CD4-positive, alpha-beta T cell treated with Interleukin-6 at 100 ng/mL for 8 hours (primary cell): ENCODE data around the gene SH3PXD2A.
A peak's percentile ranks its signal among the peaks of the same experiment; 100 is the strongest.
"Not testable (repeated sequence)": the region's sequence is repeated elsewhere in the genome, so short reads cannot be mapped to it uniquely, and the experiment has no call there.

Experiments used
- DNase-seq: peaks from one replicate; pipeline ENCODE4 v3.0.0-alpha.2; 2020; ENCODE audit warnings: mixed read lengths, low spot score

Gene SH3PXD2A

DNA sequence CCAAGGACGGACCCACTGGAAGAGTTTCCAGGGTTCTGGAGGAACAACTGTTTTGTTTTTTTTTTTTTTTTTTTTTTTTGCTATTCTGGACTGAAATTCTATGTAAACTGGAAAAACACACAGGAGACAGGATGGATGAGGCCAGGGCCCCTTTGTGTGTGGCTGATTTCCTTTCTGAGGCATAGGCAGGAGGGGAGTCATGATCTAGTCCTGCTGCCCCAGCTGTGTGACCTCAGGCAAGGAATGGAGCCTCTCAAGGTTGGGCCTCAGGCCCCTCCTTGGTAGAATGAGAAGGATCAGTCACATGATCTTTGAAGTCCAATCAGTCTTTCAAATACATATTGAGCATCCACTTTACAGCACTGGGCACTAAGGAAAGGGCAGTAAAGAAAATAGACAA lies 87.6 kb downstream of the SH3PXD2A start:
- DNase-seq = no peak

- DNase-seq = no peak
Observed at GRCh38 chr10:103766751-103767505, 88.4 kb downstream of the SH3PXD2A start.

DNA sequence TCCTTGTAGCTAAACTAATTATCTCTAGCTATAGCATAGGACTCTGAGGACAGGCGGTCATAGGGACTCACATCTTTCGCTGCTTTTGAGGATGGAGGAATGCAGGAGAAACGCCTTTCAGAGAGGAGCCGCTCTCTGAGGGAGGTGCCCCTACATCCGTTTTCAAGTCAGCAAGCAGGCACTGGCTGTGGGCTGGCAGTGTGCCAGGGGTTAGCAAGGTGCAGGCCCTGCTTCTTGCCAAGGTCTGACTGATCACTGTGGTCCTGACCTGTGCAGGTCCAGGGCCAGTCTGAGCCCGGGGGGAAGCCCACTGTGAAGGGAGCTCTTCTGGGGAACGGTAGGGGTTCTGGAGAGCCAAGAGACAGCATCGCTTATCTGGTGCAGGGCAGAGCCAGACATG lies 89.4 kb downstream of the SH3PXD2A start:
- DNase-seq = peak; percentile 88

DNA sequence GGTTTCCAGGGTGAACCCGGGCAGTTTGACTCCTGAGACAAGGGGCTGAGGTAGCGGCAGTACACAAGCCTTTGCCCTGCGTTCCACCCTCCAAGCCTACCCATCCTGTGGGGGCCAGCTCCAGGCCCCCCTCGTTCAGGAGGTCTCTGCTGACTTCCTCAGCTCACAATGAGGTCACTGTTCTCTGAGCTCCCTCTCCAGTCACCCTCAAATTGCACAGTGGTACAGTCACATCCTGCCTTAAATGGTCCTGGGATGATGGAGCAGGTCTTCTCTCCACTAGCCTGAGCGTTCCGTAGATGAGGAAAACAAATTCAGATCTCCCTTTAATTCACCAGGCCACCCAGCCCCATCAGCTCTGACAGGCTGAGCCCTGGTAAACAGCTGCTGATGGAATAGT lies 90.2 kb downstream of the SH3PXD2A start:
- no peak for DNase-seq

DNA sequence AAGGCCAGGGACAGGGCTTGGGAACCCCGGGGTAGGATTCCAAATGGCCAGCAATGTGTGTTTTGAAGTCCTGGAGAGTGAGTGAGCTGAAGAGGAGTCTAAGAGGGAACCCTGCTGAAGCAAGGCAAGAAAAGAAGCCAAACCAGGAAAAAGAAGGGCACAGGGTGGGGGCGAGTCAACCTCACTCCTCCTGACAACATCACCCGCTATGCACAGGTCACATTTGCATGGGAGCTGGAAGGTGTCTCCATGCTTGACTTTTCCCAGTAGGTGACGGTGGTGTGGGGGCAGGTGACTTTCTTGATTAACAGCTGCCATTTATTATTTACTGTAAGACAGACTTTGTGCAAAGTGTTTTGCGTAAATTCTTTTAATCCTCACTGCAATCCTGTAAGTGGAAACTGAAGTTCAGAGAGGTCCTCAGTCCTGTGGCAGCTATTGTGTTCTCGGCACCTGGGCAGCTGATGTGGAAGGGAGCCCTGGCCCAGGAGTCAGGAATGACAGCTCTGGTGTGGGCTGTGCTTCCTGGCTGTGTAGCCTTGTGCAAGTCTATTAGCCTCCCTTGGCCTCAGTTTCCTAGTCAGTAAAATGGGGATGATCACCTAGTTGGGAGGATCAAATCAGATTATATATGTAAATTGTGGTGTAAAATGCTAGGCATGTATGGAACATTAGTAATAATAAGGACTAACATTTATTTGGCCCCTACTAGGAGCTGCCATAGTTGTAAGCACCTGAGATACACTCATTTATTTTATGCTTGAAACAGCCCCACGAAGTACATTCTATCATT lies 90.9 kb downstream of the SH3PXD2A start:
- no peak for DNase-seq

- peak; percentile 41 for DNase-seq
Observed at GRCh38 chr10:103763374-103764202, 91.8 kb downstream of the SH3PXD2A start.

DNA sequence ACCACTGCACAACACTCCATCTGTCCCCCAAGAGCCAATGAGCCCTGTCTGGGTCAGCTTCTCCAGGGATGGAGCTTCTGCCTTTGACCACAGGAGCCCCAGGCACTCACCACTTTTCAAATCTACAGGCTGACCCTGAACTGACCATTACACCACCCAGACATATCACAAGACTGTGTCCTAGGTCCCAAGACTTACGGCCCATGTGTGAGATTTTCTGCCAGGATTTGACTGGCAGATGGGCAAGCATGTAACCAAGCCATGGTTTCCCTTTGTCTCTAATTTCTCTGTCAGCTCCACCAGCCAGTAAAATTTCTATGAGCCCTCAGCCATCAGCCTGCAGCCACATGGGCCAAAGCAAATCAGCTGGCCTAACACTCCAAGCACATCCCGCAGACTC lies 92.5 kb downstream of the SH3PXD2A start:
- DNase-seq = no peak

GRCh38 chr10:103762162-103762561 lies 93.2 kb downstream of the SH3PXD2A start:
- no peak for DNase-seq

GRCh38 chr10:103761075-103761920 lies 94.1 kb downstream of the SH3PXD2A start:
- DNase-seq = no peak

GRCh38 chr10:103760233-103760632 lies 95.1 kb downstream of the SH3PXD2A start:
- DNase-seq = not testable (repeated sequence)

DNA sequence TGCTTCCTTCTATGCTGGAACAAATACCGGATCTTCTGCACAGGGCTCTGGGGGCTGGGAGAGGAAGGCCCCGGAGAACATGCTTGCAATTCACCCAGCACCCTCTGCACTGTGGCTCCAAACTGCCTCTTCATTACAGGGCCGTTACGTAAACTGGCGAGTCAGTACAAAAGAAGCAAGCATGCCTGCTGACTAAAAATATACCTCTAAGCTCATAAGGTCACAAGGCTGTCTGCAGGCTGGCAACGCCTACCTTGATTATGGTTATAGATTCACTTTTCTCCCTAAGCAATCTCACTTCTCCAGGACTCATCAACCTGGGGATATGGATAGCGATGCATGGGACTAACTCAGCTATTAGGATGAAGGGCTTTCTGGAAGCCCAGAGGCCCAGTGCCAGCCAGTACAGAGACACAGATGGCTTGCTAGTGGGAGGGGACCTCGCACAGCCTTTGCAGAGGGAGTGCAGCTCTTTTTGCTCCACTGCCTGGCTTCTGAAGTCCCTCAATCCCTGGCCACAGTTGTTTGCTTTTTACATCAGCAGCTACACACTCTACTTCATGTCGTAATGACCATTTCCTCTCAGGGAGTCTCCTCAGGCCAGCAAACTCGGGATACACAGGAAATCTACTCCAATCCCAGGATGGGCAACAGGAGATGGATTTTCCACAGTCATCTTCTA lies 96.1 kb downstream of the SH3PXD2A start:
- peak; percentile 14 for DNase-seq

DNA sequence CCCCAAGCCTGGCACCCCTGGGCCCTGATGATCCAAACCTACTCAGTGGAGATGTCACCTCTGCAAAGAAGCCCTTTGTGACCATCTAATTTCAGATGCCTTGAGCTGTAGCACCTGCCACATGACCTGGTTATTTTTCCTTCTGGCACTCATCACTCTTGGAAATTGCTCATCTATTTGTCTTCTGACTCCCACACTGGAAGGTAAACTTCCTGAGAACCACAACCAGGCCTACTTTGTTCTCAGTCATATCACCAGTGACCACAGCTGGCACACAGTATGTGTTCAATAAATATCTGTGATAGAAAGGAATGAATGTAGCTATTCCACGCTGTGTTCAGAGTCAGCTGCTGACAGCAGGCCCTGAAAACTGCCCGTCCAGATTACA lies 97.1 kb downstream of the SH3PXD2A start:
- DNase-seq = no peak

DNA sequence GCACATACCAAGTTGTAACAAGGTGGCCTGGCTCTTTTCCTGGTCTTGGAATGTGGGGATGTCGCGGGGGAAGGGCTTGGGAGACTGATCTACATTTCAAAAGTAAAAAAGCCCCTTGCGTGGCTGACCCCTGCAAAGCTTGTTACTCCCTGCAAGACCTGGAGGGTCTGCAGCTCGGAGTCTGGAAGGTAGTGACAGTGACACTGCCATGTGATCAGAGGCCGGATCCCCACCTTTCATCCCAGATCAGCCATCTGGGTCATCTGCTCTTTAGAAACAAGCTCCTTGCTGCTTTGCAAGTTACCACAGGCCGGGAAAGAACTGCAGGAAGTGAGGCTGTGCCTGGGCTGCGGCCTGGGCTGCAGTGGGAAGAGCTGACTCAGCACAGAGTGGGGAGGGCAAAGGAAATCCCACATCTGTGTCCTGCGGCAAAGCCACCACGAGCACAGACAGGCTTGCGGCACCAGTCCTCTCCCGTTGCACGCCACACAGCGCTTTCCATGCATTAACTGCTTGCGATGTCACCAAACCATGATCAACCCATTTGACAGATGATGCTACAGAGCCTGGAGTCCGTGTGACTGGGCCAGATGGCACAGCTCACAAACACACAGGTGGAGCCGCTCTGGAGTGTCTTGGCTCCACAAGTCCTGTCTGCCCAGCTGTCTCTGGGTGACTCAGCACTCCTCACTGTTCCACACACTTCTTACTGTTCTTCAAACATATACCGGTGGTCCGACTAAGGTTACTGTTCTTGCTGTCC lies 97.7 kb downstream of the SH3PXD2A start:
- no peak for DNase-seq

- no peak for DNase-seq
Observed at GRCh38 chr10:103756277-103756869, 99.0 kb downstream of the SH3PXD2A start.

DNA sequence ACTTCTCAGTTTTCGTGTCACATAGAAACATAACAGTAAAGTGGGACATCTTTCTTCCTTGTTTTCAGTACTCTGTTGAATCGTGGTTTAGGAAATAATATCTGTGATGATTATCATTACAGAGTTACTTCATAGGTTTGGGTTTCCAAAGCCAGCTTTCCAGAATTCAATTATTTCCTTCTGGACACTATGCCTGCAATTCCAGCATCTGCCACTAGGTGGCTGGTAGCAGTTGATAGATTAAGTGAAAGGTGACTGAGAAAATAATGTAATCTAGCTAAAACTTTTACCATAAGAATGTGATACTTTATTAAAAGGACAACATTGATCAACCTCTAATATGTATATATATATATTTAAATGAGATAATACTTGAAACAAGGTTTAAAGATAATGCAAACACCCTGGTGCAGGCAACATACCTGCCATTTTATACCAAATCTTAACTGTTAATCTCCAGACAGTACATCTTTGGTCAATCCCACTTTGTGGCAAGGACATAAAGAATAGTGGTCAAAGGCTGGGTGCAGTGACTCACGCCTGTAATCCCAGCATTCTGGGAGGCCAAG lies 102.6 kb downstream of the SH3PXD2A start:
- DNase-seq = no peak

- DNase-seq = no peak
Observed at GRCh38 chr10:103751667-103752290, 103.6 kb downstream of the SH3PXD2A start.

GRCh38 chr10:103750836-103751235 lies 104.5 kb downstream of the SH3PXD2A start:
- no peak for DNase-seq

GRCh38 chr10:103749779-103750178 lies 105.6 kb downstream of the SH3PXD2A start:
- DNase-seq = no peak

- peak; percentile 45 for DNase-seq
Observed at GRCh38 chr10:103748020-103748419, 107.4 kb downstream of the SH3PXD2A start.
